NB4 (cell line): ENCODE measurements around the gene LETMD1.

Experiments used
- DNase-seq: peaks from one replicate; pipeline ENCODE4 v3.0.0; 2010; ENCODE audit warnings: low read depth
- H3K4me3 ChIP-seq: one replicate; pipeline ENCODE4 v1.5.1; 2011; ENCODE audit warnings: mild to moderate bottlenecking, low read depth, low read length, moderate library complexity
- CTCF ChIP-seq: IDR thresholded peaks from one replicate; pipeline ENCODE4 v1.5.1; 2012; ENCODE audit warnings: low read depth, low read length
- MAX ChIP-seq: IDR thresholded peaks from 2 replicates; pipeline ENCODE4 v1.6.1; 2011; ENCODE audit warnings: low read depth, low read length
- MYC ChIP-seq: IDR thresholded peaks from 2 replicates; pipeline ENCODE4 v1.6.1; 2011; ENCODE audit warnings: low read depth, low read length
- POLR2A ChIP-seq: IDR thresholded peaks from 2 replicates; pipeline ENCODE4 v1.6.1; 2011; ENCODE audit warnings: mild to moderate bottlenecking; ENCODE audit not compliant: insufficient read length; ENCODE audit errors: extremely low read depth

Gene LETMD1

DNA sequence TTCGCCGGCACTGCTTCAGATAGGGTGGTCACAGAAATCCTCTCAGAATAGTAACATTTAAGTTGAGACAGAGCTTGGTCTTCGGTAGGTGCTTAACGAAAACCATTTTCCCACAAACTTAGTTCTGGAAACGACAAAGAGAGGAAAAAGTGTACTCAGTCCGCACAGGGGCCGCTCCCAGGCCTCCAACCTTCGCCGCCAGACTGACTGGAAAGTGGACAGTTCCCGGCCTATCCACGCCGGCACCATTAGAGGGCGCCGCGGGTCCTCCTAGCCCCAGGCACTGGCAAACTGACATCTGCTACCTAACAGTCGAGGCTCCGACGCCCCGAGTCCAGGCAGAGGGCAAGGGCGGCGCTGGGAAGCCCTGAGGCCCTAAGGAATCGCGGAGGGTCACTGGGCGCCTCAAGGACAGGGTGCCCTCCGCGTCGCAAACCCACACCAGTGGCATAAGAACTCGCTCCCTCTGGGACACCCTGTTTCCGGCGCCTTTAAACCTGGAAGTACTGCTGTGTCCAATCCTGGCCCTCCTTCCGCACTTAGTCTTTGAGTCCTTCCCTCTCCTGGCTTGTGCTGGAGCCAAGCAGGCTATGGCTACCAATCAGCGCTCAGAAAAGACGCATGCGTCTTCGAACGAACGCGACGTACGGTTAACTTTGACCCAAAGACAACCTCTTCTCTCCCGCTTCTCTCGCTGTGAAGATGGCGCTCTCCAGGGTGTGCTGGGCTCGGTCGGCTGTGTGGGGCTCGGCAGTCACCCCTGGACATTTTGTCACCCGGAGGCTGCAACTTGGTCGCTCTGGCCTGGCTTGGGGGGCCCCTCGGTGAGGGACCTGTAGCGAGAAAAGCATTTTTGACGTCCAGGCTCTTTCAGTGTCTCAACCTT is at the start of gene LETMD1:
TSS of gene LETMD1 (plus strand) at position 673 of the 886 bp plus-strand sequence. CDS start at position 703, 30 bp downstream.
- peak; percentile 99 for DNase-seq
- TF ChIP-seq MYC (peak; percentile 82), POLR2A (peak; percentile 87), MAX (peak; percentile 84), CTCF (peak; percentile 88)
- H3K4me3 ChIP-seq: peak within 1 kb of the TSS; percentile 96

- DNase-seq: no peak
- H3K4me3 ChIP-seq: no peak overlapping the region
- TF ChIP-seq MYC: no peak
Measured at GRCh38 chr12:50999093-50999492, 49.0 kb upstream of the LETMD1 start.

DNA sequence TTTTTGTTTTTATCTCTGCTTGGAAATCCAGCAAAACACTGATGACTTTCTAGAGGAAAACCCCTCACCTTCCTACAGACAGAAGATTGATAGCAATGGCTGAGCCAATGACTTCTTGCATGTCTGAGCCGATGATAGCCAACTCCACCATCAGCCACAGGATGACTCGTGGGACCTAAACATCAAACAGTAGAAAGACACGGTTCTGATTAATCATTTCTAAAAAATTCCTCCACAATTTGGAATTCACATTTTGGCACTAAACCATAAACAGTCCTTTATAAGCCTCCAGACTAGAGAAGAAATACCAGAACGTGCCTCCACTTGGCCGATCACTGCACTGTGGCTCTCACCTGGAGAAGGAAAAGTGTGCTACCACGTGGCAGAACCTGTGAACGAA is 47.9 kb upstream of the LETMD1 start:
- TF ChIP-seq POLR2A (no peak), MYC (no peak), CTCF (no peak), MAX (no peak)
- no peak for DNase-seq
- no peak overlapping the region for H3K4me3 ChIP-seq

GRCh38 chr12:51001799-51002198 is 46.3 kb upstream of the LETMD1 start:
- no peak for TF ChIP-seq MAX
- TF ChIP-seq CTCF: no peak
- TF ChIP-seq POLR2A: no peak
- TF ChIP-seq MYC: no peak
- DNase-seq: no peak
- H3K4me3 ChIP-seq: no peak overlapping the region

GRCh38 chr12:51004504-51004903 is 43.6 kb upstream of the LETMD1 start:
- TF ChIP-seq POLR2A: no peak
- no peak for TF ChIP-seq MAX
- no peak for TF ChIP-seq MYC
- TF ChIP-seq CTCF: no peak
- H3K4me3 ChIP-seq: no peak overlapping the region
- no peak for DNase-seq

DNA sequence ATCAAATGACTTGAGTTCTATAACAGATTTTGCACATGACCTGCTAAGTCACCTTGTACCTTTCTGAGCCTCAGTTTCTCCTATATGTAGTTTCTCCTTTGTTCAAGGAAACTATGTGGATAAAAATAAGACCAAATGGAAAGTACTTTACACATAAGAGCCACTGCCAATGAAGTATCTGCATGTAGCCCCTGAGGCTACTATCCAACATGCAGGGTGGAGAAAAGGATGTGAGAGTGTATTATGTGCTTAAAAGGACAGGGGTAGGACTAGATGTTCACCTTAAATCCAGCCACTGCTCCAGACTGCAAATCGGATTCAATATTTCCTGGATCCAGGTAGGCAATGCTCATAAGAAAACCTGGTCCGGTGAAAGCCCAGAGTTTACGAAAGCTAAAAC is 43.1 kb upstream of the LETMD1 start:
- H3K4me3 ChIP-seq: no peak overlapping the region
- no peak for DNase-seq
- no peak for TF ChIP-seq MYC
- no peak for TF ChIP-seq MAX
- TF ChIP-seq CTCF: no peak
- no peak for TF ChIP-seq POLR2A
